GM12801 (cell line): ENCODE measurements around the gene PITPNM1.

Experiments
- TF ChIP-seq, protein P1 (sequence below): IDR thresholded peaks from one replicate; pipeline ENCODE4 v1.5.1; 2011; ENCODE audit warnings: control low read depth; ENCODE audit not compliant: insufficient read length; ENCODE audit errors: extremely low read depth

PITPNM1 gene

DNA sequence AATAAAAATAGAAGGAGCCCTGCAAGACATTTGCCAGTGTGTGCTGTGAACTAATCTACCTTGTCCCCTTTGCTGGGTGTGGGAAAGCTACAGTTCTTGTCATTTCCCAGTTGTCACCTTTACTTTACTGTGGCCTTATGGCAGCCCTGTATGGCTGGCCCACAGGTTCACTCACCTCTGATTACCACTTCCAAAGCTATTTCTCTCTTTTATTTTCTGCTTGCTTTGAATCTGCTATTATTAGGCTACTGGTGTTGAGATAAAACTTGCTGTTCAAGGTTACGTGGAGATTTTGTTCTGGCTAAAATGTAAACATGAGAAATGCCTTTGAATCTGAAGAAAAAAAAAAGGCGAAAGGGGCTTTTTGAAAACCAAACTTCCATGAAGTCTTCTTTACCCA, 27.7 kb upstream of the PITPNM1 start:
- TF ChIP-seq, protein P1, sequence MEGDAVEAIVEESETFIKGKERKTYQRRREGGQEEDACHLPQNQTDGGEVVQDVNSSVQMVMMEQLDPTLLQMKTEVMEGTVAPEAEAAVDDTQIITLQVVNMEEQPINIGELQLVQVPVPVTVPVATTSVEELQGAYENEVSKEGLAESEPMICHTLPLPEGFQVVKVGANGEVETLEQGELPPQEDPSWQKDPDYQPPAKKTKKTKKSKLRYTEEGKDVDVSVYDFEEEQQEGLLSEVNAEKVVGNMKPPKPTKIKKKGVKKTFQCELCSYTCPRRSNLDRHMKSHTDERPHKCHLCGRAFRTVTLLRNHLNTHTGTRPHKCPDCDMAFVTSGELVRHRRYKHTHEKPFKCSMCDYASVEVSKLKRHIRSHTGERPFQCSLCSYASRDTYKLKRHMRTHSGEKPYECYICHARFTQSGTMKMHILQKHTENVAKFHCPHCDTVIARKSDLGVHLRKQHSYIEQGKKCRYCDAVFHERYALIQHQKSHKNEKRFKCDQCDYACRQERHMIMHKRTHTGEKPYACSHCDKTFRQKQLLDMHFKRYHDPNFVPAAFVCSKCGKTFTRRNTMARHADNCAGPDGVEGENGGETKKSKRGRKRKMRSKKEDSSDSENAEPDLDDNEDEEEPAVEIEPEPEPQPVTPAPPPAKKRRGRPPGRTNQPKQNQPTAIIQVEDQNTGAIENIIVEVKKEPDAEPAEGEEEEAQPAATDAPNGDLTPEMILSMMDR = no peak

DNA sequence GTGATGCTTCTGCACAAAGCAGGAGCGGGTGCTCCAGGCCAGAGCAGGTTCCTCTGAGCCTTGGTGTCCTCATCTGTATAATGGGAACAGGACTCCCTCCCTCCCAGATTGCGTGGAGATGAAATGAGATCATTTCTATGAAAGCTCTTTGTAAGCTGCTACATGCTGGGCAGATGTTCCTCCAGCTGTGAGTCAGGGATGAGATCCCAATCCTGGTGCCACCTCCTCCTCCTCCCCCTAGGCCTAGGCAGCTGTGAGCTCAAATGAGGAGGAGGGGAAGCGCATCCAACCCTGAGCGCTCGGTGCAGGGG, 25.1 kb upstream of the PITPNM1 start:
- TF ChIP-seq, protein P1 = no peak

DNA sequence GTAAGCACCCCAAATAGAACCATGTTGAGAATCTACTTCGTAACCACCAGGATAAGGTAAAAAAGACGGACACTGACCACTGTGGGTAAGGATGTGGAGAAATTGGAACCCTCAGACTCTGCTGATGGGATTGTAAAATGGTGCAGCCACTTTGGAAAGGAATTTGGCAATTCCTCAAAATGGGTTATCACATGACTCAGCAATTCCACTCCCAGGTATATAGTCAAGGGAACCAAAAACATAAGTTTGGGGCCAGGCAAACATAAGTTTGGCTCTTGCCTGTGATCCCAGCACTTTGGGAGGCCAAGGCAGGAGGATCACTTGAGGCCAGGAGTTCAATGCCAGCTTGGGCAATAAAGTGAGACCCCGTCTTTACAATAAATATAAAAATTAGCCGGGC, 23.2 kb upstream of the PITPNM1 start:
- TF ChIP-seq, protein P1 = no peak

DNA sequence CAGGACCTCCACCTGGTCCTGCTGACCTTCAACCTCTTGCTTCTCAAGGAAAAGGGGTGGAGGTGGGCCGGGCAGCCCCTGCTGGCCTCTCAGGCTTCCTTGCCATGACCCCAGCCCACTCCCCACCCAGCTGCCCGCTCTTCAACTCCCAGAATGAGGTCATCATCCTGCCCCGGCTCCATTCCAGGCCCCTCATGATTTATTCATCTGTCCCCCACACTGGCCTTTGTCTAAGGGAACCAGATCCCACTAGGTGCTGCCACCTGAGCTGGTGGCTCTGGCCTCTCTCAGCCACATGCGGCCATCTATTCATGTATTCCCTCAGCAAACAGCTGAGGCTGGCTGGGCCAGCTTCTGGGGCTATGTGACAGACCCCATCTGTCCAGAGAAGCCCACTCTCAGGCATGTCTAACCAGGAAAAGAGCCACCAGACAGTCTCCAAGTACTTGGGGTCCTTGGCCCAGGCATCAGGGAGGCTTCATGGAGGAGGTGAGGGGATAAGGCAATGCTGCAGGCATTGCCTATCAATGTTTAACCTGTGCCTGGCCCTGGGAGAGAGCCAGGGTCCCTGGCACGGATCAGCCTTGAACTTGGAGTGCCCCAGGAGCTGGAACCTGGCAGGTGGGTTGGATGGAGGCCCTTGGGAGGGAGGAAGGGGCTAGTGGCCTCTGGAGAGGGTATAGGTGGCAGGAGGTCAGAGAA, 20.3 kb upstream of the PITPNM1 start:
- TF ChIP-seq, protein P1 = no peak

DNA sequence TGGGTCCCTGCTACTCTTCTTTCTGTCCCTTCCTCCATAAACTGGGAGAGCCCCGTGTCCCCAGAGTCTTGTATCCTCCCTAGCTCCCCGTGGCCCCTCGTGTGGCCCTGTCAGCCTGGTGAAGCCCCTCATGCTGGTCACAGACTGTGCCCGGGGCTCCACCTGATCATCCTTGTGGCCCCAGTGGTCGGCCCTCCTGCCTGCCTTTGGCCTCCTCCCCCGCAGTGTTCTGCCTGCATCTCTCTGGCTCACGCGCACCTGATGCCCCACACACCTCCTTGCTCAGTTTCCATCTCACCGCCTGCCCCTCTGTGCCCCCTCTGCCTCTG, 19.3 kb upstream of the PITPNM1 start:
- TF ChIP-seq, protein P1 = no peak

DNA sequence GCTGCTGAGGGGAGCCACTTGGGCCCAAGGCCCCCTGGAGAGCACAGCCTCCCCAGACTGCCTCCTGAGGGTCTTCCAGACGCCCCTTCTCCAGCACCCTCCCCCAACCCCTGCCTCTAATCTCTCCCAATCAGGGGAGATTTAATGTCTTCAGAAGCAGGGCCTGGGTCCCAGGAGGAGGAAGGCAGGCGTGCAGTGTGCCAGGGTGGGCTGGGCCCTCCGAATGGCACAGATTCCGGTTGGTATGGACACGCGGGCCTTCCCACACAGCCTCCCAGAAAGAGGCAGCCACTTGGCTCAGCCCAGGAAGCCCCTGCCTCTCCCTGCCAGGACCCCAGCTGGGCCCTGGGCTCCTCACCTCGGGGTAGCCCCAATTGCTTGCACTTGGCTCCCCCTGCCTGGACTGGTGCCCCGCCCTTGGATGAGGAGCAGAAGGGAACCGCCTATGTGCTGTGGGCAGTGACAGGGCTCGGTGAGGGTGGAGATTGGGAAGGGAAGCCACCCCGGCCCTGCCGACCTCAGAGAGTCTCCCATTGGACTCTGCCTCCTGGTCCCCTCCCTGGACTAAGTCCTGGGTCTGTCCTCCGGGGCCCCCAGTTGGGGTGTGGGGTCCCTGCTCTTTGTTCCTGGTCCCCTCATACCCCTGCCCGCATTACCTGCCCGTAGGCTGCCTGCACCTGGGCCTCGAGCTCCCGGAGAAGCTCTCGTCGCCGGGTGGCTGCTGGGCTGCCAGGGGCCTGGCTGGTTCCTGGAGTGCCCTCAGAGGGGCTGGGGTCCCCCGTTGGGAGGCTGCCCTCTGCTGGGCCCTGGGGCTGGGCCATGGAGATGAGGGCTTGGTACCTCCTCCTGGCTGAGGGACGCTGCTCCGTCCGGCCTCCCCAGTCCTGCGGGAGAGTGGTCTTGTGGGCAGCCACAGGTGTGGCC, 18.7 kb upstream of the PITPNM1 start:
- TF ChIP-seq, protein P1 = no peak

DNA sequence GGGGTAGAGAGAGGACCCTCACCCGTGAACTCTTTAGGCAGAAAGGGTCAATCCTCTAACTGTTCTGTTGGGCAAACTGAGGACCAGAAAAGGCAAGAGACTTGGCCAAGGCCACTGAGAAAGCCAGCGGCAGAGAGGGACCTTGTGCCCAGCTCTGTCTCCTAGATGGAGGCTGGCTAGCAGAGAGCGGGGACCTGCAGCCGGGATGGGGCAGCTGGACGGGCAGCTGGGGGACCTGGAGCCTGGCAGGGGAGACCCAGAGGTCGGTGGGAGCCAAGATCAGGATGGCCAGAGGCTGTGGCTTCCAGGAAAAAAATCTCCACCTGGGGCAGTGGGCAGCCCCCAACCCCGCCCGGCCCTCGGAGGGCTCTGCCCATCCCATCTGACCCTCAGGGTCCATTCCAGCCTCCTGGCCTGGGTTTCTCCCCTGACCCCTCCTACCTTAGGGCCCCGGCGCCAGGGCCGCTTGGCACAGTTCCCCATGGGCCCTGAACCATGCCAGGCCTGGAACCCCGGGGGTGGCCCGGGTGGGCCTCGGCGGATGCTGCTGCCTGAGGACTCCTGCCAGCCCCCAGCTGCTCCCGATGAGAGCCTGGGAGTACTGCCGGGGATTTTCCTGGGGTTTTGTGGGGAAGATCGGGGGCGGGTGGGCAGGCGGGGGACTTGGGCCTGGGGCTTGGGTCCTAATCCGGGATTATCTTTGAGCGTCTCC, 17.8 kb upstream of the PITPNM1 start, which contains the start of gene CABP2:
Gene CABP2 (minus strand): TSS at position 603 of the 712 bp plus-strand sequence. CDS start 120 bp downstream, at position 483.
- TF ChIP-seq, protein P1 = no peak
